ENCODE measurements around the gene FBN1.

Gene FBN1

DNA sequence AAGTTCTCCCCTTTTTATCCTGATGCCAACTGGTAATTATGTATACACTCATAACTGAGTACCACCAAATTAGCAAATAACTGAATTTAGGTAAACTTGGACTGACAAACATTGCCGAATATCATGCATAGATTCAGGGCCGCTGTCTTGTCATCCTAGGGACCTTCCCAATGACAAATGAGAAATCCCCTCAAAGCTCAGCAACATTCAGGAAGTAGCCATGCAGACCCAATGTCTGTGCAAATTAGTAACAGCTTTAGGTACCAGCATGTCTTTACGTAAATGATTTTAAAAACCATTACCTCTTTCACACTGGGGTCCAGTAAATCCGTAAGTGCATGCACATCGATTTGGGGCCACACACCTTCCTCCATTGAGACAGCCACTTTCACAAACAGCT, 49.5 kb downstream of the FBN1 start:
- no peak for TF ChIP-seq ZFX (IDR thresholded peaks at IDR 0.05)
- TF ChIP-seq, protein P1, sequence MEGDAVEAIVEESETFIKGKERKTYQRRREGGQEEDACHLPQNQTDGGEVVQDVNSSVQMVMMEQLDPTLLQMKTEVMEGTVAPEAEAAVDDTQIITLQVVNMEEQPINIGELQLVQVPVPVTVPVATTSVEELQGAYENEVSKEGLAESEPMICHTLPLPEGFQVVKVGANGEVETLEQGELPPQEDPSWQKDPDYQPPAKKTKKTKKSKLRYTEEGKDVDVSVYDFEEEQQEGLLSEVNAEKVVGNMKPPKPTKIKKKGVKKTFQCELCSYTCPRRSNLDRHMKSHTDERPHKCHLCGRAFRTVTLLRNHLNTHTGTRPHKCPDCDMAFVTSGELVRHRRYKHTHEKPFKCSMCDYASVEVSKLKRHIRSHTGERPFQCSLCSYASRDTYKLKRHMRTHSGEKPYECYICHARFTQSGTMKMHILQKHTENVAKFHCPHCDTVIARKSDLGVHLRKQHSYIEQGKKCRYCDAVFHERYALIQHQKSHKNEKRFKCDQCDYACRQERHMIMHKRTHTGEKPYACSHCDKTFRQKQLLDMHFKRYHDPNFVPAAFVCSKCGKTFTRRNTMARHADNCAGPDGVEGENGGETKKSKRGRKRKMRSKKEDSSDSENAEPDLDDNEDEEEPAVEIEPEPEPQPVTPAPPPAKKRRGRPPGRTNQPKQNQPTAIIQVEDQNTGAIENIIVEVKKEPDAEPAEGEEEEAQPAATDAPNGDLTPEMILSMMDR (conservative IDR thresholded peaks at IDR 0.05): no peak
- no peak overlapping the region for H3K27ac ChIP-seq

DNA sequence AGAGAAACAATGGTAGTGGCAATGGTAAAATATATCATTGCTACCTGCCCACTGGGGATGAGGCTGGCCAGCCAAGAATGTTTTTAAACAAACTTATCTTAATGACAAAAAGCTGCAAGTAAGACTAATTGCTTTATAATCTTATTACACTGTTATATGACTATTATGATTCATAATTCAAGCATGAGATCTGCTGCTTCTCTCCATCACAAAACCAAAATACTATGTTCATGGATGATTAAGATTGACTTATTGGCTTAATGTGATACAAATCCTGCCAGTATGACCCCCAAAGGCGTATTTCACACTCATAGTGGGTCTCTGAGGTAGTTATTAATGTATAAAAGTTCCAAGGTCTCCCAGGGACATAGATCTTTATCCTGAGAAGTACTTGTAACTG, 52.6 kb downstream of the FBN1 start:
- TF ChIP-seq ZFX (IDR thresholded peaks at IDR 0.05): no peak
- TF ChIP-seq, protein P1 (conservative IDR thresholded peaks at IDR 0.05): no peak
- no peak overlapping the region for H3K27ac ChIP-seq

DNA sequence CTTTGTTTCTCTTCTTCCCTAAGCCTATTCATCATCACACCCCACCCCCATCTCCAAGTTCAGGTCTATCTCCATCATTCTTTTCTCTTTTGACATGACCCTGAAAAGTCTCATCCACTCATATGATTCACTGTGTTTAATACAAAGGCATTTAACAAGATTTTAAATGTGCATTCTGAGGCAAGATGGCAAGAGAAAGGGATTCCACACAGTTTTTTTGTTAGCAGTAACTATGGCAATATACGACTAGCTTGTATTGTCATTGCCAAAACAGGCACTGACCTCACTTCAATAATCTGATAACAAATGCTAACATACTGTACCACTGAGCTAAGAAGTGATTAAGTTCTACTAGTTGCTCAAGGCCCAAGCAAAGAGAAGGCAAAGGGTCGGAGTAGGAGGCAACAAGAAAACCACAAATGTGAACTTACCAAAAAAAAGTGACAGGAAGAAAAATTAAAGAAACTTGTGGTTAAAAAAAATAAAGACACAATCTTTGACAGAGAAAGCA, 53.2 kb downstream of the FBN1 start:
- H3K27ac ChIP-seq: no peak overlapping the region
- TF ChIP-seq, protein P1 (conservative IDR thresholded peaks at IDR 0.05): no peak
- no peak for TF ChIP-seq ZFX (IDR thresholded peaks at IDR 0.05)

DNA sequence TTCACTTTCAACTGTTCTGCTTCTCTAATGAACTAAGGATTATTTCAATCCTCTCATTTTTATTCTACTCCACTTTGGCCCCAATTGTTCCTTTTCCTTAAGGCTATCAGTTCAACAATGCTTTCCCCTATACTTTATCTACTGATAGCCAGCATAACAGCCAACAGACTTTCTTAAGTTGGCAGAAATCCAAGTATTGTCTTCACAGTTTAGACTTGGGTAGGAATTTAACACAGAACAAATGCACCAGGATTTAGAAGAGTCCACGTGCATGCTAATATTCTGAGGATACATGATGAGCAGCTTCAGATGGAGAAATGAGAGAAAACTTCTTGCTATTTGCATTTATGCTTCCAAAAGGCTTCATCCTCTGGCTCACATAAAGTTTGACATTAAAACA, 54.8 kb downstream of the FBN1 start:
- TF ChIP-seq, protein P1 (conservative IDR thresholded peaks at IDR 0.05): no peak
- TF ChIP-seq ZFX (IDR thresholded peaks at IDR 0.05): no peak
- H3K27ac ChIP-seq: no peak overlapping the region

DNA sequence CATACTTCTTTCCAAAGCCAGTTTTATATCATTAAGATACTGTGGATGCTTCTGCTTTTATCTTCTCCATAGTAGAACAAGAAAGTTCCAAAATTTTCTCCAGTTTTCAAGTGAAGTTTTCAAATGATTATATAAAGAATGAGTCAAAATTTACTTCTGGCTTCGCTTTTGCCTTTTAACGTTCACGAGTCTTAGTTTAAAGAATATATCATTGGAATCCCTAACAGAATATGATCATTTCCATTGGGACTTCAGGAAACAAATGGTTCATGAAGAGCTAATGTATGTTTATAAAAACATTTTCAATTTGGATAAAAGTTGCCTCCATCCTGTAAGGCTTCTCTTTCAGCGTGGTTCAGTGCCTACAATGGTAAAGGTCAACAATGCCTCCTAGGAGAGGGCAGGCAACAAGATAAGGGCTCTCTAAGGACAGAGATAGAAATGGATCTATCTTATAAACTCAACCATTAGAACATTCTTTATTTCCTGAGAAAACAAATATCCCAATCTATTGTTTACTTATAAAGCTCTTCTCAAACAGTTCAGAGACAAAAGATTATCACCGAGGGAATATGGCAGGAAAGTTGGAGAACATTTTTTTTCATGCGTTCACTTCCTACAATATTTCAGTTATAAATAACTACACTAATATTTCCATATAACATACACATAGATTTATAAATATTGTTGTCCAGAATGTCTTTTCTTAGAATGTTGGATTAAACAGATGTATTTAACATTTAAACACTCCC, 60.5 kb downstream of the FBN1 start:
- TF ChIP-seq, protein P1 (conservative IDR thresholded peaks at IDR 0.05): no peak
- no peak for TF ChIP-seq ZFX (IDR thresholded peaks at IDR 0.05)

DNA sequence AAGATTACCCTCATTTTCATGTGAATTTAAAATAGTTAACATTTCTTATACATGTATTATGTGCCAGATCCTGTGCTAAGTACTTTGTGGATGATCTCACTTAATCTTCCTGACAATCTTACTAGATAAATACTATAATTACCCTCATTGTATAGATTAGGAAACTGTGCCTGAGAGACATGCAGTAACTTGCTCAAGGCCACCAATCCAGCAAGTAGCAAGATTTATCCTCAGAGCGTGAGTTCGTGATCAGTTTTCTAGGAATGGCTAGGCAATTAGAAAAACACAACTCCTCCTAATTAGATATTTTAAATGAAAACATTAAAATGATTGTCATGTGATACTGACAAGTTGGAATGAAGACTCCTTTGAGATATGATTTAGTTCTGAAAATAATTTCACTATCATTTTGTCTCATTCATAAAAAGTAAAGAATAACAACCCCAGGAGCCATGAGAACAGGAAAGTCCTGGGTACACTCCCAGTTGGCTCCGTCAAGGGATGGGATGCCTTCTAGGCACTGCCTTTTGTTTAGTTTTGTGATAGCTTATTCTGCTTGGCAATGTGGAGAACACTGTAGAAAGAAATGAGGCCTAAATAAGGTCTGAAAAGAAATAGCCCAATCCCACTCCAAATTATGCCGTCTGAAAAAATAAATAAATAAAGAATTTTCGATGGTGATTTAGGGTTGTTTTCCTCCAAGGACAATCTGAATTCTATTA, 61.3 kb downstream of the FBN1 start:
- H3K27ac ChIP-seq: no peak overlapping the region
- TF ChIP-seq, protein P1 (conservative IDR thresholded peaks at IDR 0.05): no peak
- no peak for TF ChIP-seq ZFX (IDR thresholded peaks at IDR 0.05)

More for the DNA sequence above, 60.5 kb downstream of the FBN1 start:
- H3K27ac ChIP-seq: no peak overlapping the region

Data from C4-2B (cell line).